Ecto neural progenitor cell (in vitro differentiated cells): ENCODE data around the gene LAMB4.

ENCODE experiments used
- DNase-seq: peaks from one replicate; pipeline ENCODE4 v3.0.0-alpha.2; 2018; ENCODE audit warnings: low spot score

Gene LAMB4

GRCh38 chr7:108130261-108130660 lies at the start of gene LAMB4:
Gene LAMB4 (minus strand): TSS chr7:108130361. CDS start chr7:108123164, 7,197 bp downstream.
- DNase-seq, result no peak

- DNase-seq, result no peak
Measured at GRCh38 chr7:108178398-108178797, 48.2 kb upstream of the LAMB4 start.

- no peak for DNase-seq
Measured at GRCh38 chr7:108171164-108171563, 41.0 kb upstream of the LAMB4 start.

- no peak for DNase-seq
Measured at GRCh38 chr7:108170251-108170650, 40.1 kb upstream of the LAMB4 start.

GRCh38 chr7:108167460-108167859 lies 37.3 kb upstream of the LAMB4 start:
- DNase-seq, result no peak

GRCh38 chr7:108166687-108167086 lies 36.5 kb upstream of the LAMB4 start:
- DNase-seq, result no peak

GRCh38 chr7:108165723-108166122 lies 35.6 kb upstream of the LAMB4 start:
- no peak for DNase-seq

- no peak for DNase-seq
Measured at GRCh38 chr7:108164946-108165345, 34.8 kb upstream of the LAMB4 start.

- no peak for DNase-seq
Measured at GRCh38 chr7:108164342-108164741, 34.2 kb upstream of the LAMB4 start.

- no peak for DNase-seq
Measured at GRCh38 chr7:108158776-108159175, 28.6 kb upstream of the LAMB4 start.

GRCh38 chr7:108157606-108158335 lies 27.6 kb upstream of the LAMB4 start:
- no peak for DNase-seq

- DNase-seq, result no peak
Measured at GRCh38 chr7:108156897-108157605, 26.9 kb upstream of the LAMB4 start.

- DNase-seq, result no peak
Measured at GRCh38 chr7:108152198-108152597, 22.0 kb upstream of the LAMB4 start.

GRCh38 chr7:108149908-108150307 lies 19.7 kb upstream of the LAMB4 start:
- no peak for DNase-seq

- no peak for DNase-seq
Measured at GRCh38 chr7:108149119-108149518, 19.0 kb upstream of the LAMB4 start.

GRCh38 chr7:108147031-108147563 lies 16.9 kb upstream of the LAMB4 start:
- DNase-seq, result no peak

- peak; percentile 74 for DNase-seq
Measured at GRCh38 chr7:108146070-108146842, 16.1 kb upstream of the LAMB4 start.

- DNase-seq, result no peak
Measured at GRCh38 chr7:108145401-108145800, 15.2 kb upstream of the LAMB4 start.

GRCh38 chr7:108144931-108145330 lies 14.8 kb upstream of the LAMB4 start:
- DNase-seq, result no peak

- no peak for DNase-seq
Measured at GRCh38 chr7:108143658-108144420, 13.7 kb upstream of the LAMB4 start.

GRCh38 chr7:108142675-108143259 lies 12.6 kb upstream of the LAMB4 start:
- no peak for DNase-seq
